T-cell (primary cell): ENCODE measurements around the gene OXER1. TPM values are rescaled to one million over a fixed set of nuclear protein-coding genes. Genes with fewer than 3 reads are reported as not detected.

ENCODE experiments used
- ATAC-seq, 4 experiments: fragments of 200-7000 bp in 3 of 4; fragments of 150-1000 bp in 1 of 4; cut with Tn5 transposase; replicated peaks in 1 of 4; 1 replicate in 3 of 4; 2 replicates in 1 of 4; pipeline ENCODE4 v1.10.0; 2021; ENCODE audit warnings: moderate library complexity in 3 of 4, mild to moderate bottlenecking in 2 of 4, moderate number of reproducible peaks in 1 of 4
- CTCF ChIA-PET, 2 donors: fragments of 300-600 bp; sonication (Branson Sonifier 250); formaldehyde crosslinking; loops; one replicate each; lab custom pipeline; 2022; ENCODE audit warnings: antibody characterized with exemption in 2 of 2; lab: Charles Lee
- POLR2A ChIA-PET, 2 donors: fragments of 300-600 bp; sonication (Branson Sonifier 250); formaldehyde crosslinking; loops; one replicate each; lab custom pipeline; 2022; ENCODE audit warnings: antibody characterized with exemption in 2 of 2; lab: Charles Lee
- DNase-seq, 35 experiments: peaks; one replicate each; pipeline versions ENCODE4 v3.0.0 to v3.0.0-alpha.2; 2013 to 2023
- H3K27ac ChIP-seq: one replicate; pipeline ENCODE4 v1.5.1; 2013; ENCODE audit warnings: low read length
- H3K27me3 ChIP-seq, 2 experiments: replicated peaks in 1 of 2; 1 replicate in 1 of 2; 2 replicates in 1 of 2; pipeline versions ENCODE4 v1.6.1 to v1.7.0; 2013; ENCODE audit warnings: low read length in 1 of 2, mixed read lengths in 1 of 2; ENCODE audit not compliant: control insufficient read depth in 2 of 2, insufficient read depth in 2 of 2; ENCODE audit errors: extremely low read depth in 1 of 2
- H3K36me3 ChIP-seq, 2 donors: 1 replicate in 1 of 2; 2 replicates in 1 of 2; pipeline versions ENCODE4 v1.6.1 to v1.7.0; 2013; ENCODE audit warnings: low read length in 1 of 2; ENCODE audit not compliant: control insufficient read depth in 2 of 2, insufficient read depth in 1 of 2; ENCODE audit errors: extremely low read depth in 1 of 2
- H3K4me1 ChIP-seq, 2 experiments: 1 replicate in 1 of 2; 2 replicates in 1 of 2; pipeline versions ENCODE4 v1.6.1 to v1.7.0; 2013; ENCODE audit warnings: low read length in 2 of 2, mixed read lengths in 1 of 2; ENCODE audit not compliant: insufficient read depth in 2 of 2, control insufficient read depth in 1 of 2; ENCODE audit errors: extremely low read depth in 1 of 2
- H3K4me3 ChIP-seq, 2 donors: 1 replicate in 1 of 2; 2 replicates in 1 of 2; pipeline versions ENCODE4 v1.5.1 to v1.7.0; 2013; ENCODE audit warnings: mild to moderate bottlenecking in 2 of 2, low read length in 1 of 2, moderate library complexity in 1 of 2; ENCODE audit not compliant: control insufficient read depth in 1 of 2; ENCODE audit errors: extremely low read depth in 1 of 2
- H3K9me3 ChIP-seq: 2 replicates; pipeline ENCODE4 v1.7.0; 2013
- H3K27ac Mint-ChIP-seq, 2 donors: one replicate each; pipeline ENCODE4 v1.8.0; 2020 to 2021; ENCODE audit warnings: mild to moderate bottlenecking in 2 of 2, mixed read lengths in 2 of 2
- H3K27me3 Mint-ChIP-seq, 2 donors: one replicate each; pipeline ENCODE4 v1.8.0; 2021 to 2022; ENCODE audit warnings: mixed read lengths in 2 of 2
- H3K36me3 Mint-ChIP-seq: one replicate; pipeline ENCODE4 v1.8.0; 2021; ENCODE audit warnings: mixed read lengths
- H3K4me1 Mint-ChIP-seq, 3 donors: one replicate each; pipeline ENCODE4 v1.8.0; 2020 to 2022; ENCODE audit warnings: mixed read lengths in 3 of 3, mild to moderate bottlenecking in 1 of 3
- H3K4me3 Mint-ChIP-seq, 3 donors: one replicate each; pipeline ENCODE4 v1.8.0; 2020 to 2022; ENCODE audit warnings: mild to moderate bottlenecking in 3 of 3, mixed read lengths in 3 of 3, moderate library complexity in 3 of 3
- H3K9me3 Mint-ChIP-seq, 3 donors: one replicate each; pipeline ENCODE4 v1.8.0; 2020 to 2022; ENCODE audit warnings: mixed read lengths in 3 of 3
- WGBS: methylation state at CpG from one replicate; pipeline ENCODE4 v1.1.5; 2013; ENCODE audit warnings: missing lambda C conversion rate; ENCODE audit not compliant: insufficient coverage; 5-methylcytosine and 5-hydroxymethylcytosine counted together
- total RNA-seq, 35 experiments: library from RNA in 6 of 35; stranded (reverse) in 6 of 35; fragments of 120-200 nt in 1 of 35; gene quantifications; one replicate each; pipeline versions ENCODE4 v1.2.1 to v1.2.4 and lab custom pipeline; 2013 to 2026

The OXER1 gene
- total RNA-seq, 5 donors from 2014 or later (not counting 1 experiment from before 2014, with no cell fraction given), result 0.13 to 0.22 (median 0.20) TPM; not detected in 2

GRCh38 chr2:42712934-42713333 lies 51.0 kb downstream of the OXER1 start:
- H3K4me1 ChIP-seq, result no peaks in the 10 kb centered on the region
- no peak overlapping the region for H3K27ac ChIP-seq
- 100% methylated on average over 1 of the region's 2 CpGs for WGBS
- Mint-ChIP-seq H3K27me3 (no peaks in the 10 kb centered on the region), H3K4me1 (no peaks in the 10 kb centered on the region), H3K4me3 (no peak overlapping the region), H3K9me3 (no peaks in the 10 kb centered on the region), H3K36me3 (peaks cover 24% of the 10 kb centered on the region), H3K27ac (no peak overlapping the region)
- peaks cover 3 to 7% of the 10 kb centered on the region in 2 donors for H3K36me3 ChIP-seq
- CTCF ChIA-PET, result interaction anchor here in 1 of 2 donors (0.7 kb wide), 1 partner anchor 700 kb away, joined by 3 read pairs; no protein-coding TSS in a partner anchor
- no peak for DNase-seq
- POLR2A ChIA-PET, result interaction anchor here in 1 of 2 donors (0.6 kb wide), 1 partner anchor 101 kb away, joined by 3 read pairs; no protein-coding TSS in a partner anchor
- no peaks in the 10 kb centered on the region for H3K9me3 ChIP-seq
- H3K4me3 ChIP-seq, result no peak overlapping the region
- no peak for ATAC-seq
- H3K27me3 ChIP-seq, result no peaks in the 10 kb centered on the region

Other genes starting within 250 kb of the OXER1 start
- 10 to 100 TPM; 20.9 to 42.4 (median 24.6) TPM for gene MTA3, start 195.5 kb downstream of the OXER1 start, total RNA-seq
- under 1 TPM in 3 of 5 donors, not detected in 2; 0.38 to 0.72 (median 0.61) TPM for gene HAAO, start 28.4 kb upstream of the OXER1 start, total RNA-seq